Measurements from ENCODE around the gene CCDC102A. TPM values are rescaled to one million over a fixed set of nuclear protein-coding genes. Genes with fewer than 3 reads are reported as not detected.

Gene CCDC102A
- total and polyA plus RNA-seq, 9 of the 15 experiments (the other 6 are each of a cell fraction or from before 2014, with no cell fraction given): 0.03 to 4.9 (median 1.4) TPM

DNA sequence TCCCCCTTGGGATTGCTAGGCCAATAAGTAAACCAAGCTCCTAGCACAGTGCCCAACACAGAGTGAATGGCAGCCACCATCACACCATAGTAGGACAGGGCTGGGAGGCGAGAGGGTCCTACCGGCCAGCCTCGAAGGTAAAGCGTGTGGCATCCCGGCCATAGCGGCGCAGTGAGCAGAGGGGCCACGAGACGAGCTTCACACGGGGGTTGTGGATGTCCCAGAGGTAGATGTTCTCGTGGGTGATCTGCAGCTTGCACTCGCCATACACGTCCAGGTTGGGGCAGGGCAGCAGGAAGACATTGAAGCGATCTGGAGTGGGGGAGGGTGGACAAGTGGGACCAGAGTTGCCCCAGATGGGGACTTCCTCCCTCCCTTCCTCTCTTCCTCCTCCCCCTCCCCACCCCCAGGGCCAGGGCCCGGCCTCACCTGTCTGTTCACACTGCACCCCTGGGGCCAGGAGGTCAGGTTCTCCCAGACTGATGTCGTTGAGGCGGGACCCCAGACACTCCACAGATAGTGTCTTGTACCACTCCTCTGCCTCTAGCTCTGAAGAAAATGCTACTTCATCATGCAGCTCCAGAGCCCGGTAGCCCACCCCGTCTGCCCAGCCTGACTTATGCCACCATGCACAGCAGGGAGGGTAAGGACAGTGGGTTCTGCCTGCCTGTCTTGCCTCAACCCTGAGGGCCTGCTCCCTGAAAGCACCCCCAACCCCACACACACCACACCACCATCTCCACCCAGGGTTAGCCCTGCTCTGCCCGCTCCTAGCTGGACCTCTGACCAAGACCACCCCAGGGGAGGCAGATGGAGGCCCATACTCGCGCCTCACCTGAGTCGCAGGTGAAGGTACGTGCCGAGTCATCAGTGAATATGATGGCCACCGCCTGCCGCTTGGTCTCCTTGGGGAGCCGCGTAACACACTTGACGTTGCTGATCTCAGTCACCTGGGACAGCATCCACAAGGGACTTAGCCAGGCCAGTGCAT is 61.4 kb downstream of the CCDC102A start (continued):
- TF ChIP-seq SMC3 (conservative IDR thresholded peaks at IDR 0.05; ENCODE audit: insufficient read depth, low read depth, low read length): no peak
- TF ChIP-seq COPS2 (conservative IDR thresholded peaks at IDR 0.05): no peak
- TF ChIP-seq SMARCE1 (IDR thresholded peaks at IDR 0.05): no peak
- TF ChIP-seq DACH1 (IDR thresholded peaks at IDR 0.05; ENCODE audit: partially characterized antibody): no peak
- TF ChIP-seq LARP7 (IDR thresholded peaks at IDR 0.05): no peak
- TF ChIP-seq ARNT (IDR thresholded peaks at IDR 0.05): no peak
- TF ChIP-seq CHD4 (IDR thresholded peaks at IDR 0.05; ENCODE audit: insufficient read depth, insufficient replicate concordance, low read depth, low read length, poor library complexity, severe bottlenecking): no peak

DNA sequence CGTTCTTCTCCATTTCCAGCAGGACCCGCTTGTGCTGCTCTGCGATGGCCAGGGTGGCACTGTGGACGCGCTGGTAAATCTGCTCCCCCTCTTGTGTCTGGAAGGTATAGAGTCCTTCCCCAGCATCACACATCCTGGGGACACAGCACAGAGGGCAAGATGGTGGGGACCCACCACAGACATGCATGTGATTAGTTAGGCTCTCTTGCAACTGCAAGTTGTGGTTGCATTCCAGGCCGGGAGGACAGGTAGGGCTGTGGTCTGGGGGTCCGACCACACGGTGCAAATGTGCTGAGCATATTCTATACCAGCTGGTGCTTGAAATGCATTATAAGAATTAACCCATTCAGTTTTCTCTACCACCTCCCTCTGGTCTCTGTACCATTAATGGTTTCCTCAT is 62.5 kb downstream of the CCDC102A start:
- no peak for DNase-seq (ENCODE audit: extremely low read depth in 1 of 4, low spot score in 3 of 4)
- POLR2A ChIA-PET: interaction anchor here (1.3 to 2.7 kb wide), 2 partner anchors 9 to 12 kb away, joined by 4 to 14 read pairs; partner anchors contain the start of gene POLR2C
- in situ Hi-C loops (cut with MboI): no loop called here
- Histone ChIP-seq H3K4me1 (replicated peaks in 1 of 2; ENCODE audit: control insufficient read depth in 2 of 2, insufficient read depth in 2 of 2, low read length in 2 of 2) (peaks cover 11 to 27% of the 10 kb centered on the region in 2 experiments), H3K4me3 (no peak overlapping the region), H3K9ac (ENCODE audit: insufficient read depth in 1 of 2, low read depth in 2 of 2, low read length in 2 of 2) (no peak overlapping the region), H3K36me3 (ENCODE audit: control insufficient read depth, insufficient read depth, low read length) (peaks cover 51% of the 10 kb centered on the region), H3K27me3 (ENCODE audit: control insufficient read depth in 2 of 2, insufficient read depth in 2 of 2, low read length in 2 of 2) (no peaks in the 10 kb centered on the region), H3K27ac (ENCODE audit: extremely low read depth, low read depth, low read length) (no peak overlapping the region), H3K4me2 (ENCODE audit: insufficient read depth, low read length) (no peak overlapping the region), H3K9me3 (replicated peaks; ENCODE audit: control insufficient read depth, insufficient read depth, low read depth, low read length) (no peaks in the 10 kb centered on the region), H3K79me2 (ENCODE audit: control insufficient read depth, insufficient read depth, low read length) (no peaks in the 10 kb centered on the region), H4K20me1 (replicated peaks; ENCODE audit: control insufficient read depth, insufficient read depth, low read length) (0 out of 2 replicates have a peak, but pooled peaks cover 4% of the 10 kb centered on the region), H2AFZ (ENCODE audit: low read depth, low read length) (no peak overlapping the region), H3K9me1 (ENCODE audit: control insufficient read depth, insufficient read depth, low read length) (peaks cover 3% of the 10 kb centered on the region)
- CTCF ChIA-PET (ENCODE audit: low intra/inter-chr PET ratio): no interaction called here
- ATAC-seq: no peak
- no TSS peak for BruUV-seq (replicated peaks)
- no peak for FAIRE-seq
- TF ChIP-seq SNIP1 (IDR thresholded peaks at IDR 0.05; ENCODE audit: low read depth) (no peak), ATF7 (IDR thresholded peaks at IDR 0.05) (no peak), KDM4B (IDR thresholded peaks at IDR 0.05; ENCODE audit: borderline replicate concordance in 2 of 2, low read depth in 1 of 2) (no peak)
- TF ChIP-seq, protein P1, sequence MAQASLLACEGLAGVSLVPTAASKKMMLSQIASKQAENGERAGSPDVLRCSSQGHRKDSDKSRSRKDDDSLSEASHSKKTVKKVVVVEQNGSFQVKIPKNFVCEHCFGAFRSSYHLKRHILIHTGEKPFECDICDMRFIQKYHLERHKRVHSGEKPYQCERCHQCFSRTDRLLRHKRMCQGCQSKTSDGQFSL (CRISPR knock-in tag; IDR thresholded peaks at IDR 0.05): no peak
- TF ChIP-seq, protein P1 (tag; IDR thresholded peaks at IDR 0.05): no peak
- WGBS (ENCODE audit: insufficient coverage, low coverage, missing lambda C conversion rate): 47% methylated on average over 4 of the region's 8 CpGs
- intact Hi-C loops (cut with micrococcal nuclease): no loop called here

All from K562 (cell line).